ENCODE data around the gene TMTC1. TPM values are rescaled to one million over a fixed set of nuclear protein-coding genes. Genes with fewer than 3 reads are reported as not detected.

The TMTC1 gene
- total and polyA plus RNA-seq, 2 experiments from 2014 or later: 4.8 to 24.3 TPM

DNA sequence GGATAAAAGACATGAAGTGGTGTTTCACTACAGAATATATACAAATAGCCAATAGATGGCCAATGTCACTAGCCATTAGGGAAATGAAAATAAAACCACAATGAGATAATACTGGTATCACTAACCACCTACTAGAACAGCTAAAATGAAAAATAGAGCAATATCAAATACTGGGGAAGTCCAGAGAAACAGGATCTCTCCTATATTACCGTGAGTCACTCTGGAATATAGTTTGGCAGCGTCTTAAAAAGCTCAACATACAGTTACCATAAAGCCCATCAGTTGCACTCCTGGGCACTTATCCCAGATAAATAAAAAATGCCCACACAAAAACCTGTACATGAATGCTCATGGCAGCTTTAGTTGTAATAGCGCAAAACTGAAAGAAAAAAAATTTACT is 101.7 kb downstream of the TMTC1 start:
- no peaks in the 10 kb centered on the region for H4K20me1 ChIP-seq (replicated peaks; ENCODE audit: insufficient read depth)
- ATAC-seq (no peak), DNase-seq (ENCODE audit: low spot score) (no peak)
- H3F3A ChIP-seq (replicated peaks; ENCODE audit: low read depth): no peaks in the 10 kb centered on the region
- H3K27me3 ChIP-seq (ENCODE audit: insufficient read depth): no peaks in the 10 kb centered on the region
- H3K27ac Mint-ChIP-seq: no peak overlapping the region
- no peak for TF ChIP-seq EZH2 (IDR thresholded peaks at IDR 0.05; ENCODE audit: low read depth, unreplicated experiment)
- TF ChIP-seq, protein P1, sequence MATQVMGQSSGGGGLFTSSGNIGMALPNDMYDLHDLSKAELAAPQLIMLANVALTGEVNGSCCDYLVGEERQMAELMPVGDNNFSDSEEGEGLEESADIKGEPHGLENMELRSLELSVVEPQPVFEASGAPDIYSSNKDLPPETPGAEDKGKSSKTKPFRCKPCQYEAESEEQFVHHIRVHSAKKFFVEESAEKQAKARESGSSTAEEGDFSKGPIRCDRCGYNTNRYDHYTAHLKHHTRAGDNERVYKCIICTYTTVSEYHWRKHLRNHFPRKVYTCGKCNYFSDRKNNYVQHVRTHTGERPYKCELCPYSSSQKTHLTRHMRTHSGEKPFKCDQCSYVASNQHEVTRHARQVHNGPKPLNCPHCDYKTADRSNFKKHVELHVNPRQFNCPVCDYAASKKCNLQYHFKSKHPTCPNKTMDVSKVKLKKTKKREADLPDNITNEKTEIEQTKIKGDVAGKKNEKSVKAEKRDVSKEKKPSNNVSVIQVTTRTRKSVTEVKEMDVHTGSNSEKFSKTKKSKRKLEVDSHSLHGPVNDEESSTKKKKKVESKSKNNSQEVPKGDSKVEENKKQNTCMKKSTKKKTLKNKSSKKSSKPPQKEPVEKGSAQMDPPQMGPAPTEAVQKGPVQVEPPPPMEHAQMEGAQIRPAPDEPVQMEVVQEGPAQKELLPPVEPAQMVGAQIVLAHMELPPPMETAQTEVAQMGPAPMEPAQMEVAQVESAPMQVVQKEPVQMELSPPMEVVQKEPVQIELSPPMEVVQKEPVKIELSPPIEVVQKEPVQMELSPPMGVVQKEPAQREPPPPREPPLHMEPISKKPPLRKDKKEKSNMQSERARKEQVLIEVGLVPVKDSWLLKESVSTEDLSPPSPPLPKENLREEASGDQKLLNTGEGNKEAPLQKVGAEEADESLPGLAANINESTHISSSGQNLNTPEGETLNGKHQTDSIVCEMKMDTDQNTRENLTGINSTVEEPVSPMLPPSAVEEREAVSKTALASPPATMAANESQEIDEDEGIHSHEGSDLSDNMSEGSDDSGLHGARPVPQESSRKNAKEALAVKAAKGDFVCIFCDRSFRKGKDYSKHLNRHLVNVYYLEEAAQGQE (IDR thresholded peaks at IDR 0.05; ENCODE audit: unreplicated experiment): no peak
- TF ChIP-seq, protein P2, sequence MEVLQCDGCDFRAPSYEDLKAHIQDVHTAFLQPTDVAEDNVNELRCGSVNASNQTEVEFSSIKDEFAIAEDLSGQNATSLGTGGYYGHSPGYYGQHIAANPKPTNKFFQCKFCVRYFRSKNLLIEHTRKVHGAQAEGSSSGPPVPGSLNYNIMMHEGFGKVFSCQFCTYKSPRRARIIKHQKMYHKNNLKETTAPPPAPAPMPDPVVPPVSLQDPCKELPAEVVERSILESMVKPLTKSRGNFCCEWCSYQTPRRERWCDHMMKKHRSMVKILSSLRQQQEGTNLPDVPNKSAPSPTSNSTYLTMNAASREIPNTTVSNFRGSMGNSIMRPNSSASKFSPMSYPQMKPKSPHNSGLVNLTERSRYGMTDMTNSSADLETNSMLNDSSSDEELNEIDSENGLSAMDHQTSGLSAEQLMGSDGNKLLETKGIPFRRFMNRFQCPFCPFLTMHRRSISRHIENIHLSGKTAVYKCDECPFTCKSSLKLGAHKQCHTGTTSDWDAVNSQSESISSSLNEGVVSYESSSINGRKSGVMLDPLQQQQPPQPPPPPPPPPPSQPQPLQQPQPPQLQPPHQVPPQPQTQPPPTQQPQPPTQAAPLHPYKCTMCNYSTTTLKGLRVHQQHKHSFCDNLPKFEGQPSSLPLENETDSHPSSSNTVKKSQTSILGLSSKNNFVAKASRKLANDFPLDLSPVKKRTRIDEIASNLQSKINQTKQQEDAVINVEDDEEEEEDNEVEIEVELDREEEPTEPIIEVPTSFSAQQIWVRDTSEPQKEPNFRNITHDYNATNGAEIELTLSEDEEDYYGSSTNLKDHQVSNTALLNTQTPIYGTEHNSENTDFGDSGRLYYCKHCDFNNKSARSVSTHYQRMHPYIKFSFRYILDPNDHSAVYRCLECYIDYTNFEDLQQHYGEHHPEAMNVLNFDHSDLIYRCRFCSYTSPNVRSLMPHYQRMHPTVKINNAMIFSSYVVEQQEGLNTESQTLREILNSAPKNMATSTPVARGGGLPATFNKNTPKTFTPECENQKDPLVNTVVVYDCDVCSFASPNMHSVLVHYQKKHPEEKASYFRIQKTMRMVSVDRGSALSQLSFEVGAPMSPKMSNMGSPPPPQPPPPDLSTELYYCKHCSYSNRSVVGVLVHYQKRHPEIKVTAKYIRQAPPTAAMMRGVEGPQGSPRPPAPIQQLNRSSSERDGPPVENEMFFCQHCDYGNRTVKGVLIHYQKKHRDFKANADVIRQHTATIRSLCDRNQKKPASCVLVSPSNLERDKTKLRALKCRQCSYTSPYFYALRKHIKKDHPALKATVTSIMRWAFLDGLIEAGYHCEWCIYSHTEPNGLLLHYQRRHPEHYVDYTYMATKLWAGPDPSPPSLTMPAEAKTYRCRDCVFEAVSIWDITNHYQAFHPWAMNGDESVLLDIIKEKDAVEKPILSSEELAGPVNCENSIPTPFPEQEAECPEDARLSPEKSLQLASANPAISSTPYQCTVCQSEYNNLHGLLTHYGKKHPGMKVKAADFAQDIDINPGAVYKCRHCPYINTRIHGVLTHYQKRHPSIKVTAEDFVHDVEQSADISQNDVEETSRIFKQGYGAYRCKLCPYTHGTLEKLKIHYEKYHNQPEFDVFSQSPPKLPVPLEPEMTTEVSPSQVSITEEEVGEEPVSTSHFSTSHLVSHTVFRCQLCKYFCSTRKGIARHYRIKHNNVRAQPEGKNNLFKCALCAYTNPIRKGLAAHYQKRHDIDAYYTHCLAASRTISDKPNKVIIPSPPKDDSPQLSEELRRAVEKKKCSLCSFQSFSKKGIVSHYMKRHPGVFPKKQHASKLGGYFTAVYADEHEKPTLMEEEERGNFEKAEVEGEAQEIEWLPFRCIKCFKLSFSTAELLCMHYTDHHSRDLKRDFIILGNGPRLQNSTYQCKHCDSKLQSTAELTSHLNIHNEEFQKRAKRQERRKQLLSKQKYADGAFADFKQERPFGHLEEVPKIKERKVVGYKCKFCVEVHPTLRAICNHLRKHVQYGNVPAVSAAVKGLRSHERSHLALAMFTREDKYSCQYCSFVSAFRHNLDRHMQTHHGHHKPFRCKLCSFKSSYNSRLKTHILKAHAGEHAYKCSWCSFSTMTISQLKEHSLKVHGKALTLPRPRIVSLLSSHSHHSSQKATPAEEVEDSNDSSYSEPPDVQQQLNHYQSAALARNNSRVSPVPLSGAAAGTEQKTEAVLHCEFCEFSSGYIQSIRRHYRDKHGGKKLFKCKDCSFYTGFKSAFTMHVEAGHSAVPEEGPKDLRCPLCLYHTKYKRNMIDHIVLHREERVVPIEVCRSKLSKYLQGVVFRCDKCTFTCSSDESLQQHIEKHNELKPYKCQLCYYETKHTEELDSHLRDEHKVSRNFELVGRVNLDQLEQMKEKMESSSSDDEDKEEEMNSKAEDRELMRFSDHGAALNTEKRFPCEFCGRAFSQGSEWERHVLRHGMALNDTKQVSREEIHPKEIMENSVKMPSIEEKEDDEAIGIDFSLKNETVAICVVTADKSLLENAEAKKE (CRISPR knock-in tag; IDR thresholded peaks at IDR 0.05): no peak
- TF ChIP-seq, protein P3, sequence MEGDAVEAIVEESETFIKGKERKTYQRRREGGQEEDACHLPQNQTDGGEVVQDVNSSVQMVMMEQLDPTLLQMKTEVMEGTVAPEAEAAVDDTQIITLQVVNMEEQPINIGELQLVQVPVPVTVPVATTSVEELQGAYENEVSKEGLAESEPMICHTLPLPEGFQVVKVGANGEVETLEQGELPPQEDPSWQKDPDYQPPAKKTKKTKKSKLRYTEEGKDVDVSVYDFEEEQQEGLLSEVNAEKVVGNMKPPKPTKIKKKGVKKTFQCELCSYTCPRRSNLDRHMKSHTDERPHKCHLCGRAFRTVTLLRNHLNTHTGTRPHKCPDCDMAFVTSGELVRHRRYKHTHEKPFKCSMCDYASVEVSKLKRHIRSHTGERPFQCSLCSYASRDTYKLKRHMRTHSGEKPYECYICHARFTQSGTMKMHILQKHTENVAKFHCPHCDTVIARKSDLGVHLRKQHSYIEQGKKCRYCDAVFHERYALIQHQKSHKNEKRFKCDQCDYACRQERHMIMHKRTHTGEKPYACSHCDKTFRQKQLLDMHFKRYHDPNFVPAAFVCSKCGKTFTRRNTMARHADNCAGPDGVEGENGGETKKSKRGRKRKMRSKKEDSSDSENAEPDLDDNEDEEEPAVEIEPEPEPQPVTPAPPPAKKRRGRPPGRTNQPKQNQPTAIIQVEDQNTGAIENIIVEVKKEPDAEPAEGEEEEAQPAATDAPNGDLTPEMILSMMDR (conservative IDR thresholded peaks at IDR 0.05; ENCODE audit: low read depth in 2 of 2): no peak
- no peaks in the 10 kb centered on the region for H3K36me3 Mint-ChIP-seq (ENCODE audit: low read depth)
- H3K9me2 ChIP-seq (ENCODE audit: insufficient read depth): no peaks in the 10 kb centered on the region
- H3K4me2 ChIP-seq: no peak overlapping the region
- H3K36me3 ChIP-seq (ENCODE audit: insufficient read depth): no peaks in the 10 kb centered on the region
- H3K4me1 ChIP-seq (ENCODE audit: insufficient read depth): no peaks in the 10 kb centered on the region
- no peaks in the 10 kb centered on the region for H3K79me2 ChIP-seq (replicated peaks; ENCODE audit: insufficient read depth)
- H3K4me1 Mint-ChIP-seq: peaks cover 22% of the 10 kb centered on the region
- H3K9me3 Mint-ChIP-seq: no peaks in the 10 kb centered on the region; the same call in 2 of the 3 replicates
- no peak overlapping the region for H2AFZ ChIP-seq
- H3K4me3 Mint-ChIP-seq: no peak overlapping the region
- no peak overlapping the region for H3K27ac ChIP-seq (ENCODE audit: low read depth)
- H3K27me3 Mint-ChIP-seq (ENCODE audit: insufficient read depth, low read depth, poor library complexity): no peaks in the 10 kb centered on the region
- no peak overlapping the region for H3K4me3 ChIP-seq
